NCI-H524 (cell line): ENCODE measurements around the gene ATP2A2.
"Not testable (repeated sequence)": the region's sequence is repeated elsewhere in the genome, so short reads cannot be mapped to it uniquely, and the experiment has no call there.

Source experiments
- DNase-seq, 2 experiments: peaks; one replicate each; lab custom pipeline; 2025; lab: John Stamatoyannopoulos, UW

Gene ATP2A2

DNA sequence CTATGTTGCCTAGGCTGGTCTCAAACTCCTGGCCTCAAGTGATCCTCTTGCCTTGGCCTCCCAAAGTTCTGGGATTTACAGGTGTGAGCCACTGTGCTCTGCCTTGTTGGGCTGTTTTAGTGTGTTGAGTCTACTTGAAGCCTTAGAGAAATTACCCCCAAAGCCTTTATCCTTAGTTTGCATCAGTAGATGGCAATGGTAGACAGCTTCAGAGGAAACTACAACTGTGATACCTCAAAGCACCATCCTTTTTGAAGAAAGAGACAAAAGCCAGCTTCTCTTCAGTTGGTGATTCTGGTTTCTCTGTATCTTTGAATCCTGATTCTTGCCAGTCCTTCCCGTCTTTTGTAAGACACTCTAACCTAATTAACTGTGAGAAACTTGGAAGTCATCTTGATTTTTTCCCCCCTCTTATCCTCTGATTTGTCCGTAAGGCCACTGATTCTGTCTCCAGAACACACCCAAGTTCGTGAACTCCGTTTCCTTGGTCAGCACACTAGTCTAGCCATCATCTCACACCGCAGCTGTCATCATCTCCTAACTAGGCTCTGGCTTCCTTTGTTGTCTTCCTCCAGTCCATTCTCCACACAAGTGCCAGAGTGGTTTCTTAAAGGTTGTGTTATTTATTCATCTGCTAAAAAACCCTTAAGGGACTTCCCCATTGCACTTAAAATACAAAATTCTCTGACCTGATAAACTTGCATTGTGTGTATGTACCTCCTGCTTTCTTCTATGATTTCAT is 20.2 kb downstream of the ATP2A2 start:
- no peak for DNase-seq

DNA sequence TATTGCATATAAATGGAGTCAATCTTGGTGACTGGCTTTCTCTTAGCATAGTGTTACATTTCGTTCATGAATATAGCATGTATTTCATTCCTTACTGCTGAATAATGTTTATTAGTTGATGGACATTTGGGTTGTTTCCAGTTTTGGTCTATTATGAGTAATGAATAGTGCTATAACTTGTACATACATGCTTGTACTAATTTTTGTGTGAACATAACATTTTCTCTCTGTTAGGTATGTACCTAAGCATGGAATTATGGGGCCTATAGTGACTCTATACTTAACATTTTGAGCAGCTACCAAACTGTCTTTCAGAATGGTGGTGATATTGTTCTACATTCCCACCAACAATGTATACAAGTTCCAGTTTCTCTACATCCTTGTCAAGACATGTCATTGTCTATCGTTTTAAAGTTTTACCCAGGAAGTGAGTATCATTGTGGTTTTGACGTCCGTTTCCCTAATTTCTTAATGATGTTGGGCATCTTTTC is 23.1 kb downstream of the ATP2A2 start:
- DNase-seq, result no peak

DNA sequence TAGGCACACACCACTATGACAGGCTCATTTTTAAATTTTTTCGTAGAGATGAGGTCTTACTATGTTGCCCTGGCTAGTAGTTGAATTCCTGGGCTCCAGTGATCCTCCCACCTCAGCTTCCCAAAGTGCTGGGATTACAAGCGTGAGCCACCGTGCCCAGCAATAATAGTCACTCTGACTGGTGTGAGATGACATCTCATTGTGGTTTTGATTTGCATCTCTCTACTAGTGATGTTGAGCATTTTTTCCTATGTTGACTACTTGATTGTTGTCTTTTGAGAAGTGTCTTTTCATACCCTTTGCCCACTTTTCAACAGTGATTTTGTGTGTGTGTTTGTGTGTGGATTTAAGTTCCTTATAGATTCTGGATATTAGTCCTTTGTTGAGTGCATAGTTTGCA is 26.3 kb downstream of the ATP2A2 start:
- DNase-seq, result no peak

DNA sequence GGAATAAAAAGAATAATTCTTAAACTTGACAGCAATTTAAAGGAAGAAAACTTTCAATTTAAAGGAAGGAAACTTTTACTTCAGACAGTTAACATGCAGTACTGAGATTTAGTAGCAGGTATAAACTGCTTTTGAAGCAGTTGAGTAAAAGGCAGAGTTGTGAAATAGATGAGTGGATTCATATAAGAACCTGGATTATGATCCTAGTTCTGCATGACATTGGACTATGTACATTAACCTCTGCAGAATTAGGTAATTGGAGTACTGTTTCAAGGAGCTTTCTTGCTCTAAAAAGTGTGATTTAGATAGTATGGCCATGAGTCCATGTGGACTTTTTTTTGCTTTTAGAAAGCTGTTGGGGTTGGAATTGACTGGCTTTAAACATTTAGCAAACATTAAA is 29.7 kb downstream of the ATP2A2 start:
- no peak for DNase-seq

DNA sequence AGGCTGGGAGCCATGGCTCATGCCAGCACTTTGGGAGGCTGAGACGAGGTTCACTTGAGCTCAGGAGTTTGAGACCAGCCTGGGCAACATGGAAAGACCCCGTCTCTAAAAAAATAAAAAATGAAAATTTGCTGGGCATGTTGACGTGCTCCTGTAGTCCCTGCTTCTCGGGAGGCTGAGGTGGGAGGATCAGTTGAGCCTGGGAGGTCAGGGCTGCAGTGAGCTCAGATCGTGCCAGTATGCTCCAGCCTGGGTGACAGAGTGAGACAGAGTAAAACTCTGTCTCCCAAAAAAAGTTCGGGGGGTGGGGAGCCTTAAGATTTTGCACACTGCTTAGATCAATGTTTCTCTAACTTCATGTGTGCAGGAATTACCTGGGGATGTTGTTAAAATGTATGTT is 30.9 kb downstream of the ATP2A2 start:
- DNase-seq, result no peak

DNA sequence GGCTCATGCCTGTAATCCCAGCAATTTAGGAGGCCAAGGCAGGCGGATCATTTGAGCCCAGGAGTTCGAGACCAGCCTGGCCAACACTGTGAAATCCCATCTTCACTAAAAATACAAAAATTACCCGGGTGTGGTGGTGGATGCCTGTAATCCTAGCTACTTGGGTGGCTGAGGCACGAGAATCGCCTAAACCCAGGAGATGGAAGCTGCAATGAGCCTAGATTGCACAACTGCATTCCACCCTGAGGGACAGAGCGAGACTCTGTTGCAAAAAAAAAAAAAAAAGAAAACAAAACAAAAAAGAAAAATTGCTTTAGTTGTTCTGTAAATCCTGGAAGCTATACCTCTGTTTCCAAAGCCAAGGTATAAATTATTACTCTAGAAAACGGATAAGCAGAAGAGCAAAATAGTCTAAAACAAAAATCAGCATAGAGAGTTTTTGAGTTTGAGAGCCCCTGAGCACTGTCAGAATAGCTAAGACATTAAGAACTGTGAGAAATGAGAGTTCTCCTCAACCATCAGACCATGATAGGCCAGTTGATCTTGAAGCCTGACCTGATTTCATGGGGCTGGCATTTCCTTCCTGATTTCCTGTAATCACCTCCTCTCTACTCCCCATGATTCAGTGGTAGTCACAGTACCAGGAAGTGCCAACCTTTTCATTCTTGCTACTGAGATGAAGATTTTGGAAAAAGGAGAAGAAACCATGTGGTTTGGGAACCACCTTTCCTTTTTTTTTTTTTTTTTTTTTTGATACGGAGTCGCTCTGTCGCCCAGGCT is 31.7 kb downstream of the ATP2A2 start:
- DNase-seq, result no peak

DNA sequence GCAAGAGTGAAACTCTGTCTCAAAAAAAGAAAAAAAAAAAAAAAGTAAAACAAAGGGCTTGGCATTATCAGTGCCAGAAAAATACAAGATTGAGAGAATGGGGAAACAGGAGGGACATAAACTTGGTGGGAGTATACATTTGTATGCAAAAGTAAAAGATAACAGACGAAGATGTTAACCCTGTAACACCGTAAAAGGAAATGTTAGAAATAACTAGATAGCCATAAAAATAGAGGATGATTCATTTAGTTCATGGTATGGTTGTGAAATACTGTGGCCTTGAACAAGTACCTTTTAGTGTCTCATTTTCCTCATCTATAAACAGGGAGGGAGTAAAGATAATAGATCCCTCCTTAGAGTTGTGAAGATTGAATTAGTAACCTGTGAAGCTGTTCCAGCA is 33.3 kb downstream of the ATP2A2 start:
- DNase-seq, result no peak

DNA sequence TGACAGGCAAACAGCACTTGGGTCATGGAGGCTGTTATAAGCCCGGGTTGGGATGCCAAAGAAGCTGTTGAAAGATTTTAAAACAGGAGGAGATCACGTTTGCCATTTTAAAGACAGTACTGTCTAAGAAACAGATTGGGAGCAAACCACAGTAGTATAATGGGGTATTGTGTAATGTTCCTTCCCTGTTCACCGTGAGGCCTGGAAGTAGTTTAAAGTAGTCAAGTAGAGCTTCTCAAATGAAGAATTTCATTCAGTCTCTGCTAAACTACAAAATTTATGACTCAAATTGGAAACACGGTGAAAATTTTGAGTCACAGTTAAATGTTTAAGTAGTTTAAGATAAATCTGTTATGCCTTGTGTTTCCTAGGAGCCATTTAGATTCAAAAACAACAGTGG is 35.8 kb downstream of the ATP2A2 start:
- no peak for DNase-seq

DNA sequence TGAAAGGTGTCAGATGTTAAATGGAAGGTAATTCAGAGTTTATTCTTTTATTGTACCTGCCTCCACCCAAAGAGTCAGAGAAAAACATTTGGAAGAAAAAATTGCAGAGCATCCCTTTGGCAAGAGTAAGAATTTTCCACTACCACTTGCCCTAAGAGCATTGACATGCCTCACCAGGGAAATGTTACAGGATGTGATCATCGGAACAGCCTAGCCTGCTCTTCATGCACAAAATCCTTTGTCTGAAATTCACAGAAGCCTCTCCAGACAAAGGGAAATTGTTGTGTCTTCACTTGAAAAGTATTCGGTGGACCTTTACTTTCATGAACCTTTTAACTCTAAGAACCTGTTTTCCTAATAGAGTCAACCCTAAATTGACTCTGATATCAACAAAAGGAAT is 36.9 kb downstream of the ATP2A2 start:
- DNase-seq, result no peak

DNA sequence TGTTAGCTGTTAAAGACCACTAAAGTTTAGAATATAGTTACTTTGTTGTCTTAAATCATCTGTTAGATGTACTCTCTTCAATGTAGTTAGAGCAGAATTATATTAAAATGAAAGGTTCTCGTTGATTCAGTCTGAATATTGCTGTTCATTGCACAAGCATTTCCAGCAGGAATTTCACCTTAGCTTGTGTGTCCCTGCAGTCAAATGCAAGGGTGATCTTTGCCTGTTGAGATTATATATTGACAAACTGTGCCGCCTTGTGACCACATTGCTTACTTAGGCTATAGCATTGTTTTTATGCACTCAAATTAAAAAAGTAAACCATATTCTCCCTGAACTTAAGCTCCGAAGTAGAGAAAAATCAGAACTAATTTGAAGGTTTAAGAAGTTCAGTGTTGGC is 39.5 kb downstream of the ATP2A2 start:
- no peak for DNase-seq

DNA sequence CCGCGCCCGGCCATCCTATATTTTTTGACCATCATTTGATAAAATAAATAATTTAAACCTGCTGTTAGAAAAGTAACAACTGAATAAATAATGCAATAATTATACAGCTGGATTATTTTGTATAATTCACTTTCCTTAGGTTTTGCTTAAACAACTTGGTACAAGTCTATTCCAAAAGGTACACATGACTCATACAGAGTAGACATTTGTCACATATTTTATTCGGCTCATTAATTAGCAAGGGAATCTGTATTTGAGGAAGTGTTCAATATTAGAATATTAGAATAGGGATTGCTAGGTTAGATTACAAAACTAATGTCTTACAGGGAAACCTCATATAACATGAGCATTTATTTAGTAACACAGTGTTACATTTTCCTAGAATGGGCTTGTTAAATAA is 48.7 kb downstream of the ATP2A2 start:
- no peak for DNase-seq

DNA sequence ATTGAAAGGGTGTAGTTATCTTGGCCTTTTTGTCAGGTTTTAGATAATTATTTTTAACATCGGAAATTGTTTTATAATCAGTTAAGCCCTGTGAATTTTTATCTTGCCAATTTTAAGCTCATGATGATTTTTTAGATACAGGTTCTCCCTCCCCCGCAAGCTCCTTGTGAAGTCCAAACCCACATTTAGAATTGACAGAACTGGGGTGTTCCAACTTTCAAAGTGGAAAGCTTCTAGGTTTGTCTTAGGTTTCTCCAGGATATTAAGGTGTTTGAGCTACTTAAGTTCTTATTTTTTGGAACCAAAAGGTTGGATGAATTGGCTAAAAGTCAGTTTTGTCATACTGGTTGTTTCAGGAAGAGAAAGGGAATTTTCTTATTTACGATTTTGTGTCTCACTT is 49.1 kb downstream of the ATP2A2 start:
- no peak for DNase-seq

DNA sequence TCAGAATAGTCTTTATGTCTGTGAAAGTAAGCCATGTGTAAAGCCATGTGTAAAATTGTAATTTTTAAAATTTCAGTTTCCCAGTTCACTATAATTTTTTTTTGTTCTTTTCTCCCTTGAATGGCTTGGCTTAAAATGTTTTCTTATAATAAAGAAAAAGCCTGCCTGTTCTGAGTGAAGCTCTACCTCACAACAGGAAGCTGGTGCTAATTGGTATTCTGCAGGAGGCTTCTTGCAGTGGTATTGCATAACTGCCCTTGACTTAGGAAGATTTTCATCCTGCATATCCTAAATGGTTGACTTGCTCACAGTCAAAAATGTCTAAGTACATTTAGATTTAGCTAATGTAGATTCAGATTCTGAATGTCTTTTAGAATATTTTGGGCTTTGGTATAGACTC is 49.5 kb downstream of the ATP2A2 start:
- DNase-seq, result no peak

DNA sequence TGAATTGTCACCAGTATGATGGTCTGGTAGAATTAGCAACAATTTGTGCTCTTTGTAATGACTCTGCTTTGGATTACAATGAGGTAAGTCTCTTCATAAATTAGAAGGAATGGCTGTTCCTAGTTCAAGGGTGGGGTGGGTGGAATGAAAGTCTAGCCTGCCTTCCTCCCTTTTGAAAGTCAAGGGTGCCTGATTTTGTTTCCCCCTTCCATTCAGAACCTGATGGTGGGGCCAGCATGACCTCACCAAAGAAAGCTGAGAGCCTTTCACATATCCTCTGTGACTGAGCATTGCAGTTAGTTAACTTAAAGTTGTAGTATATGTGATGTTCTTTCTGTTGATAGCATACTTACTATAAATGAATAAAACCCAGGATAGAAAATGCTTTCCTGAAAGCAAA is 52.2 kb downstream of the ATP2A2 start:
- no peak for DNase-seq

DNA sequence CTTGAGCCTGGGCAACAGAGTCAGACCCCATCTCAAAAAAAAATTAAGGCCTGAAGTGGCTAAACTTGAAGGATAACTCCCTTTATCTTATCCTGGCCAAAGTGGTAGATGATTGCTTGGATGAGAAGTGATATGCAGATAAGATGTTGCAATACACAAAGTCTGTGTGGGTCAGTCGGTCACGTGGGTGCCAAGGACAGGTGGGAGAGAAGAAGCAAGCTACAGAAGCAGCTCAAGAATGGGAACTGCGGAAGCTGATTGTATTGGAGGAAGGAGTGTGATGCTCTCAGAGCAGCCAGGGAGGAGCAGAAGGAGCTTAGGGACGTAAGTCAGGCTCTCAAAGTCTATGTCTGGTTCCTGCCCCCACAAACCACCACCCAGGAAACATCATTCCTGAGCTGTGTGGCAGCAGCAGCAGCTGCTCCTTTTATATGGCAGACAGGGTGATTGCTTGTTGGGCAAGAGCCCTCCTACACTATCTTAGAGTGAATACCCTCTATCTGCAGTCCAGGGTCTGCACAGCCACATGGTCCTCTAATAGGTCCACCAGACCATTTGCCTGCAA is 54.5 kb downstream of the ATP2A2 start:
- no peak for DNase-seq

DNA sequence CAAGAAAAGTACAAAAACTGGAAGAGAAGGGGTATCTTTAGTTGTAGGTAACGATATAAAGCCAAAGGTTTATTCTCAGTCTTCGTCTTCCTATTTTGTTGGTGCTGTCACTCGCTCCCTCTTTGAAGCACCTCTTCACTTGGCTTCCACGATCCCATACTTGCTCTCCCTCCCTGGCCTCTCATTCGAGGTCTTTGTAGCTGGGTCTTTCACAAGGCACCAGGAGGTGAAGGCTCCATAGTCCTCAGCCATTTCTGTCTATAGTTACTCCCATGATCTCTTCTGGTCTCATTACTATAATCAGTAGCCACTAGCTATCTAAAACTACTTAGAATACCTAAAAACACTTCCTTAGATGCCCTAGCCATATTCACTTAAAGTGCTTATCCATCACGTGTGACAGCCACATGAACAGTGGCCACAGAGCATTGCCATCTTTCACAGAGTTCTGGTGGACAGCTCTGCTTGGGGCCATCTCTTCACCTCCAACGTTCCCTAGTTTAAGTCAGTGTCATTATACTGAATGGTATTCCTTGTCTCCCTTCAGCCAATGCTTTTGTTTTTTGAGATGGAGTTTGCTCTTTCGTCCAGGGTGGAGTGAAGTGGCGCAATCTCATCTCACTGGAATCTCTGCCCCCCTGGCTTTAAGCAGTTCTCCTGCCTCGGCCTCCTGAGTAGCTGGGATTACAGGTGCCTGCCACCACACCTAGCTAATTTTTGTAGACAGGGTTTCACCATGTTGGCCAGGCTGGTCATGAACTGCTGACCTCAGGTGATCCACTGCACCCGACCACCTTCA is 57.1 kb downstream of the ATP2A2 start:
- DNase-seq, result no peak

DNA sequence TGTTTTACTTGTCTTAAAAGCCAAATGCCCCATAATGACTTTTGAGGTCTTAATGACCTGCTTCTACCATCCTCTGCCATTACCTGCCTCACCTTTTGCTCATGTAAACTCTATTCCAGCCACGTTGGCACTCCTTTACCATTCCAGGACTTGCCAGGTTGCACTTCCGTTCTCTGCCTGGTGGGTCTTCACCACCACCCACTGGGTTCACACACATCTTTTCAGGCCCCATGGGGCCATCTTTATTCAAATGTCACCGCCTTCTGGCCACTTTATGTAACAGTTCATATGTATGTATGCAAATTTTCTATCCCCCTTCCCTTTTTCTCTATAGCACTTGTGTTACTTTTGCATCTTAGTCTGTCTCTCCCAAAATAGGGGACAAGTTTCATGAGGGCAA is 57.7 kb downstream of the ATP2A2 start:
- DNase-seq, result peak; percentile 19 to 60

DNA sequence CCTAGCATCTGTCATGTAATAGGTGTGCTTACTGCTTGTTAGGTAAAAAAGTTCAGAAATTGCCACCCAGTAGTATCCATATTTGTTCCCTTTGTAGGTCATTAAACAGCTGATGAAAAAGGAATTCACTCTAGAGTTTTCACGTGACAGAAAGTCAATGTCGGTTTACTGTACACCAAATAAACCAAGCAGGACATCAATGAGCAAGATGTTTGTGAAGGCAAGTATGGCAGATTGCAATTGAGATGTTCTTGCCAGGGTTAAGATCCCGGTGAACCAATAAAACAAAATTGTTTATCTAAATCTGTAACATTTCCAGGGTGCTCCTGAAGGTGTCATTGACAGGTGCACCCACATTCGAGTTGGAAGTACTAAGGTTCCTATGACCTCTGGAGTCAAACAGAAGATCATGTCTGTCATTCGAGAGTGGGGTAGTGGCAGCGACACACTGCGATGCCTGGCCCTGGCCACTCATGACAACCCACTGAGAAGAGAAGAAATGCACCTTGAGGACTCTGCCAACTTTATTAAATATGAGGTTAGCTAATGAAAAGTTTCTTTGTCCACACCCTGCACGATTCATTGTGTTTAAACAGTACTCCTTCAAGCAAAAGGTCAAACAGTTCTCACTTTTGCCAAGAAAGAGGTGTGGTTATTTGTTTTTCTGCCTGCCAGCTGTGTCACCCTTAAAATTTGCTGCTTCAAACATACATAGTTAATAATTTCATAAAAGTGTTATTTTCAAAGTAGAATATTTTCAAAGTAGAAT is 58.3 kb downstream of the ATP2A2 start:
- DNase-seq, result no peak

DNA sequence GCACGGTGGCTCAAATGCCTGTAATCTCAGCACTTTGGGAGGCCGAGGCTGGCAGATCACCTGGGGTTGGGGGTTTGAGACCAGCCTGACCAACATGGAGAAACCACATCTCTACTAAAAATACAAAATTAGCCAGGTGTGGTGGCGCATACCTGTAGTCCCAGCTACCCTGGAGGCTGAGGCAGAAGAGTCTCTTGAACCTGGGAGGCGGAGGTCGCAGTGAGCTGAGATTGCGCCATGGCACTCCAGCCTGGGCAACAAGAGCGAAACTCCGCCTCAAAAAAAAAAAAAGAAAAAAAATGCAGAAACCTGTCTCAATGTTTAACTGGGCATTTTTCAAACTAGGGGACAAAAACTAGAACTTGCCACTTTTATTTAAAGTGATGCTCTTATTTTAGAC is 59.2 kb downstream of the ATP2A2 start:
- DNase-seq, result not testable (repeated sequence)

DNA sequence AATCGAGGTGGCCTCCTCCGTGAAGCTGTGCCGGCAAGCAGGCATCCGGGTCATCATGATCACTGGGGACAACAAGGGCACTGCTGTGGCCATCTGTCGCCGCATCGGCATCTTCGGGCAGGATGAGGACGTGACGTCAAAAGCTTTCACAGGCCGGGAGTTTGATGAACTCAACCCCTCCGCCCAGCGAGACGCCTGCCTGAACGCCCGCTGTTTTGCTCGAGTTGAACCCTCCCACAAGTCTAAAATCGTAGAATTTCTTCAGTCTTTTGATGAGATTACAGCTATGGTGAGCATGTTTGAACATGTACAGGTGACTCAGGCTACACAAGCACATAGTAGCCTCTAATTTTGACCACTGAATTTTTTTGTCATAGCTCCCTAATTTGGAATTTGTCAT is 59.7 kb downstream of the ATP2A2 start:
- no peak for DNase-seq

DNA sequence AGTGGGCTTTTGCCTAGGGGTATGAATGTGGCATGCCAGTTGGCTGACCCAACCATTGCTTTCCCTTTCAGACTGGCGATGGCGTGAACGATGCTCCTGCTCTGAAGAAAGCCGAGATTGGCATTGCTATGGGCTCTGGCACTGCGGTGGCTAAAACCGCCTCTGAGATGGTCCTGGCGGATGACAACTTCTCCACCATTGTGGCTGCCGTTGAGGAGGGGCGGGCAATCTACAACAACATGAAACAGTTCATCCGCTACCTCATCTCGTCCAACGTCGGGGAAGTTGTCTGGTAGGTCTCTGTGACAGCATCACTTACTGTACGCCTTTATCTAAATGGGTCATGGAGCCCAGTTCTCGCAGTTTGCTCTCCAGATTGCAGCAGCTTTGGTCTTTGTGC is 61.1 kb downstream of the ATP2A2 start:
- DNase-seq, result no peak

DNA sequence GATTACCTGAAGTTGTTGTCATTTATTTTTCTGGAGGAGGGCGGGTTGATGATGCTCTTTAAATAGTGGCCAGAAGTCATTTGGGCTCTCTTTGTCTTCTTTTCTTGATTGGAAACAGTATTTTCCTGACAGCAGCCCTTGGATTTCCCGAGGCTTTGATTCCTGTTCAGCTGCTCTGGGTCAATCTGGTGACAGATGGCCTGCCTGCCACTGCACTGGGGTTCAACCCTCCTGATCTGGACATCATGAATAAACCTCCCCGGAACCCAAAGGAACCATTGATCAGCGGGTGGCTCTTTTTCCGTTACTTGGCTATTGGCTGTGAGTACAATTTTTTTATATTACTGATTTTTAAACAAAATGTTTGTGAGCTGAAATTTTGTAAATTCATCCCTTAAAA is 62.1 kb downstream of the ATP2A2 start:
- DNase-seq, result no peak
